Suprapubic skin (tissue), 4 donors: ENCODE measurements around the gene DNAJB14.

Source experiments
- CTCF ChIP-seq, 2 donors: fragments of 200-600 bp in 1 of 2; fragments of 450-650 bp in 1 of 2; sonication (generic) in 1 of 2; IDR thresholded peaks; one replicate each; pipeline ENCODE4 v1.5.1; 2016 to 2019; ENCODE audit warnings: antibody characterized with exemption in 2 of 2, mild to moderate bottlenecking in 1 of 2, moderate library complexity in 1 of 2
- POLR2A ChIP-seq, 2 donors: fragments of 450-650 bp; IDR thresholded peaks; one replicate each; pipeline ENCODE4 v1.6.1; 2017; ENCODE audit warnings: antibody characterized with exemption in 2 of 2, mild to moderate bottlenecking in 2 of 2, moderate library complexity in 2 of 2
- POLR2AphosphoS5 ChIP-seq, 3 donors: sonication (generic); formaldehyde crosslinking; IDR thresholded peaks; one replicate each; pipeline ENCODE4 v1.6.1; 2017; ENCODE audit warnings: antibody characterized with exemption in 3 of 3

GRCh38 chr4:99894161-99894997, 52.0 kb downstream of the DNAJB14 start, which contains the start of gene LAMTOR3:
- TF ChIP-seq CTCF (IDR thresholded peaks at IDR 0.05) (no peak), POLR2AphosphoS5 (IDR thresholded peaks at IDR 0.05) (peak in 2 of 3 donors; percentile 59 to 74), POLR2A (IDR thresholded peaks at IDR 0.05) (peak in 1 of 2 donors; percentile 36)
